ENCODE data around the gene RNF213.

DNA sequence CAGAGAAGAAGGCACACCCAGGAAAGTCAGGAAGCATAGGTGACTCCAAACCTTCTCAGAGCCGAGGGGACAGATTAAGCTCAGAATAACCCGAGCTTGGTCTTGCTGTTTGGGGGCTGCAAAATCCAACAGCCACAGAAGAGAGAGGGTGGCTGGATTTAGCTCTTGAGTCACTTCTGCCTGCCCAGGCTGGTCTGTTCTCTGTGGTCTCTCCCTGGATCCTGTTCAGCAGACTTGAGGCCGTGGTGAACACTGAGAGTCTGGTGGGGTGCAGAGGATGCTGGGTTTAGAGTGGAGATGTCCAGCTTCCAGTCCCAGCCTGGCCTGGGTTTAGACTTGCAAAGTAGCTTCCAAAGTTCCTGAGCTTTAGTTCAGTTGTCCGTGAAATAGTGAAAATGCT, 31.6 kb upstream of the RNF213 start:
- TF ChIP-seq, protein P1, sequence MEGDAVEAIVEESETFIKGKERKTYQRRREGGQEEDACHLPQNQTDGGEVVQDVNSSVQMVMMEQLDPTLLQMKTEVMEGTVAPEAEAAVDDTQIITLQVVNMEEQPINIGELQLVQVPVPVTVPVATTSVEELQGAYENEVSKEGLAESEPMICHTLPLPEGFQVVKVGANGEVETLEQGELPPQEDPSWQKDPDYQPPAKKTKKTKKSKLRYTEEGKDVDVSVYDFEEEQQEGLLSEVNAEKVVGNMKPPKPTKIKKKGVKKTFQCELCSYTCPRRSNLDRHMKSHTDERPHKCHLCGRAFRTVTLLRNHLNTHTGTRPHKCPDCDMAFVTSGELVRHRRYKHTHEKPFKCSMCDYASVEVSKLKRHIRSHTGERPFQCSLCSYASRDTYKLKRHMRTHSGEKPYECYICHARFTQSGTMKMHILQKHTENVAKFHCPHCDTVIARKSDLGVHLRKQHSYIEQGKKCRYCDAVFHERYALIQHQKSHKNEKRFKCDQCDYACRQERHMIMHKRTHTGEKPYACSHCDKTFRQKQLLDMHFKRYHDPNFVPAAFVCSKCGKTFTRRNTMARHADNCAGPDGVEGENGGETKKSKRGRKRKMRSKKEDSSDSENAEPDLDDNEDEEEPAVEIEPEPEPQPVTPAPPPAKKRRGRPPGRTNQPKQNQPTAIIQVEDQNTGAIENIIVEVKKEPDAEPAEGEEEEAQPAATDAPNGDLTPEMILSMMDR (optimal IDR thresholded peaks at IDR 0.05 in 1 of 3, IDR thresholded peaks at IDR 0.05 in 1 of 3, conservative IDR thresholded peaks at IDR 0.05 in 1 of 3; ENCODE audit: extremely low read depth in 1 of 3, insufficient read depth in 2 of 3, low read length in 3 of 3), result no peak
- TF ChIP-seq EZH2 (IDR thresholded peaks at IDR 0.05; ENCODE audit: low read length), result no peak

All from keratinocyte (primary cell).